Left lung (tissue), 10 donors: Measurements from ENCODE around the gene SLBP. TPM values are rescaled to one million over a fixed set of nuclear protein-coding genes. Genes with fewer than 3 reads are reported as not detected.

Source experiments
- ATAC-seq: fragments of 200-7000 bp; cut with Tn5 transposase; one replicate; pipeline ENCODE4 v1.9.1; 2020; ENCODE audit warnings: moderate library complexity
- DNase-seq, 4 donors: peaks; one replicate each; pipeline ENCODE4 v3.0.0-alpha.2; 2013 to 2020
- H3K27ac ChIP-seq, 2 donors: fragments of 200-600 bp; sonication (generic) in 1 of 2; one replicate each; pipeline versions ENCODE4 v1.5.0 to v1.8.0; 2020 to 2021
- H3K27me3 ChIP-seq, 2 donors: fragments of 200-600 bp; sonication (generic) in 1 of 2; one replicate each; pipeline versions ENCODE4 v1.5.0 to v1.8.0; 2020 to 2021
- H3K36me3 ChIP-seq, 2 donors: fragments of 200-600 bp; sonication (generic) in 1 of 2; one replicate each; pipeline versions ENCODE4 v1.5.0 to v1.8.0; 2020 to 2021
- H3K4me1 ChIP-seq, 2 donors: fragments of 200-600 bp; one replicate each; pipeline ENCODE4 v1.8.0; 2021
- H3K4me3 ChIP-seq, 2 donors: fragments of 200-600 bp; sonication (generic) in 1 of 2; one replicate each; pipeline versions ENCODE4 v1.5.0 to v1.8.0; 2020 to 2021; ENCODE audit warnings: mild to moderate bottlenecking in 1 of 2
- H3K9me3 ChIP-seq, 2 donors: fragments of 200-600 bp; sonication (generic) in 1 of 2; one replicate each; pipeline versions ENCODE4 v1.5.0 to v1.8.0; 2020 to 2021
- CTCF ChIP-seq, 2 donors: fragments of 200-600 bp; sonication (generic) in 1 of 2; IDR thresholded peaks; one replicate each; pipeline versions ENCODE4 v1.5.0 to v1.8.0; 2021; ENCODE audit warnings: antibody characterized with exemption in 2 of 2
- intact Hi-C, 2 donors: fragments of 100-400 bp; cut with DNase I; formaldehyde crosslinking; loops; one replicate each; pipeline versions ENCODE4 v1.11.2 to v1.14.2; 2022
- polyA plus RNA-seq, 6 donors: library from polyadenylated mRNA; unstranded; fragments of 120-200 nt; gene quantifications; one replicate each; pipeline ENCODE4 v1.2.1, GENCODE V29; 2013; ENCODE audit not compliant: insufficient read length in 6 of 6
- total RNA-seq, 2 donors: library from RNA; stranded (reverse); fragmentation: NEBNext Ultra II Directional; extraction: Animal tissue kit (Norgen Biotek cat#: 25700); gene quantifications; one replicate each; pipeline ENCODE4 v1.2.1, GENCODE V29; 2021
- donor health status: DM: no; HTN: yes; CAD: no.
- donor health status: DM: no; HTN: no; CAD: no.

Gene SLBP
- total and polyA plus RNA-seq, 8 donors, result 39.1 to 73.0 (median 60.0) TPM

GRCh38 chr4:1717129-1718094 is 5.3 kb upstream of the SLBP start:
- peak in 1 of 4 donors; percentile 77 for DNase-seq
- intact Hi-C loops, result no loop called here
- no peak overlapping the region for H3K4me3 ChIP-seq
- TF ChIP-seq CTCF (IDR thresholded peaks at IDR 0.05), result no peak
- peaks cover 20 to 66% of the 10 kb centered on the region in 2 donors for H3K4me1 ChIP-seq
- peaks cover 0 to 33% of the 10 kb centered on the region in 2 donors for H3K36me3 ChIP-seq
- no peaks in the 10 kb centered on the region for H3K9me3 ChIP-seq
- H3K27me3 ChIP-seq, result no peaks in the 10 kb centered on the region
- no peak overlapping the region for H3K27ac ChIP-seq
- no peak for ATAC-seq

GRCh38 chr4:1716065-1716945 is 4.2 kb upstream of the SLBP start:
- ATAC-seq, result no peak
- no peak for DNase-seq
- Histone ChIP-seq H3K27me3 (no peaks in the 10 kb centered on the region), H3K27ac (peak overlapping the region in 1 of 2 donors; percentile 99), H3K9me3 (no peaks in the 10 kb centered on the region), H3K4me1 (peaks cover 12 to 57% of the 10 kb centered on the region in 2 donors), H3K4me3 (no peak overlapping the region), H3K36me3 (peaks cover 0 to 33% of the 10 kb centered on the region in 2 donors)
- TF ChIP-seq CTCF (IDR thresholded peaks at IDR 0.05), result no peak
- intact Hi-C loops, result no loop called here

- no peaks in the 10 kb centered on the region for H3K27me3 ChIP-seq
- H3K4me1 ChIP-seq, result peaks cover 18 to 65% of the 10 kb centered on the region in 2 donors
- H3K4me3 ChIP-seq, result no peak overlapping the region
- H3K36me3 ChIP-seq, result peaks cover 0 to 34% of the 10 kb centered on the region in 2 donors
- no peaks in the 10 kb centered on the region for H3K9me3 ChIP-seq
- no peak for TF ChIP-seq CTCF (IDR thresholded peaks at IDR 0.05)
- intact Hi-C loops, result no loop called here
- ATAC-seq (no peak), DNase-seq (no peak)
- peak overlapping the region in 1 of 2 donors; percentile 99 for H3K27ac ChIP-seq
Observed at GRCh38 chr4:1715002-1715758, 3.1 kb upstream of the SLBP start.

- ATAC-seq, result no peak
- peaks cover 0 to 41% of the 10 kb centered on the region in 2 donors for H3K36me3 ChIP-seq
- intact Hi-C loops, result no loop called here
- no peaks in the 10 kb centered on the region for H3K27me3 ChIP-seq
- peak overlapping the region in 1 of 2 donors; percentile 89 for H3K4me3 ChIP-seq
- peaks cover 13 to 65% of the 10 kb centered on the region in 2 donors for H3K4me1 ChIP-seq
- no peaks in the 10 kb centered on the region for H3K9me3 ChIP-seq
- no peak for TF ChIP-seq CTCF (IDR thresholded peaks at IDR 0.05)
- no peak for DNase-seq
- peak overlapping the region in 1 of 2 donors; percentile 99 for H3K27ac ChIP-seq
Observed at GRCh38 chr4:1714303-1715001, 2.3 kb upstream of the SLBP start.
